HG03460 (cell line): ENCODE data around the gene HOXD10.

Source experiments
- ATAC-seq: cut with Tn5 transposase; IDR thresholded peaks from one replicate; pipeline ENCODE4 v1.9.1; 2021; ENCODE audit not compliant: unreplicated experiment

The HOXD10 gene

GRCh38 chr2:176094349-176094748, 22.2 kb upstream of the HOXD10 start:
- no peak for ATAC-seq

- ATAC-seq: no peak
Observed at GRCh38 chr2:176095421-176095820, 21.2 kb upstream of the HOXD10 start.

DNA sequence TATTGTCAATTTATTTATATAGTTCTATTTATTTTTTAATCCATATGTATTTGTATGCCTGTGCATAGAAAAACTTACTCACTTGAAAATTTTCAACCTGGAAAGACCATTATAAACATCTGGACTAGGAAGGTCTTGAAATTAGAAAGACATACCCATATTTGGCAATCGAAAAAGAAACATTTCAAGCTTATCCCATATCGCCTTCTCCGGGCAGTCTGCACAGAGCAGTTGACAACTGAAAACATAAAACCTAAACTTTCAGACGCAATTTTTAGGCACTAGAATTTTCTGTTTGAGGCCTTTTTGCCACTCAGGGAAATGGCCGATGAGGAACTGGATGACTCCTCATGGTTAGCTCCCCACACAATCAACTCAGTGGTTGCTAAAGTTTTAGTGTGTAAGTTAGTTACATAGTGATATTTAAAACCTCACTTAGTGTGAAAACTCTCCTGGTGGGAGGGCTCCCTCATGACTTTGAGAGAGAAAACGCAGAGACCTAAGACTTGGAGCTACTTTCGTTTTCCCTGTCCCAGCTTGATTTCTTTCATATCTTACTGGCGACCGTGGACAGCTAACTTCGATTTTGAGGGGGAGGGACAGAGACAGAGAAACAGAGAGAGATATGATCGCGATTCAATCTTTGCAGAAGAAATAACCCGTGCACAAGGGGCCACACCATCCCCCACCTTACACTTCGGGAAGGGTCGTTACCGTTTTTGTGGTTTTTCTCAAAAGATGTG, 20.2 kb upstream of the HOXD10 start:
- no peak for ATAC-seq

- peak; percentile 82 for ATAC-seq
Observed at GRCh38 chr2:176096986-176097819, 19.4 kb upstream of the HOXD10 start.

- ATAC-seq: no peak
Observed at GRCh38 chr2:176097820-176098365, 18.7 kb upstream of the HOXD10 start.

DNA sequence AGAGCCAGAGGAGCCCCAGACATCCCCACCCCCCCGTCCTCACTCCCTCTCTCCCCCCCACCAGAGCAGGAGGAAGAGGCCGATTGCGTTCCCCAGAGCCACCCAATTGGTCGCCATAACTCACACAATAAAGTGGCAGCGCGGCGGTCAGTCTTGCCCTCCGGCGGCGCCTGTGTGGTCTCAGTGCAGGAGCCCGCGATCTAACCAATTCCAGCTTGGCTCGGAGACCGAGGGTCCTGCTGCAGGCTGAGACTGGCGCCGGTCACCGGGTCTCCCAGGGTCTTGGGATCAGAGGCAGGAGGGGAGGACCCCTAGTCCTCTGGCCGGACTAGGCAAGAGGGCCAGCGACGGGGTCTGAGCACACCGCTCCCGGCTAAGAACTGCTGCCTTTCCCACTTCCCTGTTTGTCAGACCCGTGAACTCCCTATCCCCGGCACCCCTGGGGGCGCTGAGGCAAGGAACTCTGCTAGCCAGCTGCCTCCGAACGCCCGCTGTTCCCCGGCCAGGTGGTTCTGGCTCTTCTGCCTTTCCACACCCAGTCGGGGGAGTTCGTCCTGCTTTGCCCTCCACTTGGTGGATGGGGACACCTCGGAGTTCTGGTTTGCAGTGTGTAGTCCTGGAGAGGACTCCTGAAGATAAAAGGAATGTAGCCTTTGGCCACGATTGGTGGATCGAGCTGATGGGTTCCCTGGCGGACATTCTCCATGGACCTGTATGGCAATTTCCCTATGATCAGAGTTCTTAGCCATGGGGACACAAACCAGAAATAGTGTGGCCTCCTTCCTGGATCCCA, 18.0 kb upstream of the HOXD10 start:
- no peak for ATAC-seq

GRCh38 chr2:176099159-176099727, 17.3 kb upstream of the HOXD10 start:
- no peak for ATAC-seq

GRCh38 chr2:176099728-176100546, 16.6 kb upstream of the HOXD10 start, which contains the start of gene HOXD12:
Gene HOXD12 (plus strand): TSS chr2:176099795. CDS start chr2:176099802, 7 bp downstream.
- no peak for ATAC-seq

- no peak for ATAC-seq
Observed at GRCh38 chr2:176100547-176101140, 15.9 kb upstream of the HOXD10 start.

- no peak for ATAC-seq
Observed at GRCh38 chr2:176101216-176101830, 15.3 kb upstream of the HOXD10 start.

GRCh38 chr2:176101842-176102241, 14.7 kb upstream of the HOXD10 start:
- no peak for ATAC-seq

- no peak for ATAC-seq
Observed at GRCh38 chr2:176102309-176102866, 14.2 kb upstream of the HOXD10 start.

DNA sequence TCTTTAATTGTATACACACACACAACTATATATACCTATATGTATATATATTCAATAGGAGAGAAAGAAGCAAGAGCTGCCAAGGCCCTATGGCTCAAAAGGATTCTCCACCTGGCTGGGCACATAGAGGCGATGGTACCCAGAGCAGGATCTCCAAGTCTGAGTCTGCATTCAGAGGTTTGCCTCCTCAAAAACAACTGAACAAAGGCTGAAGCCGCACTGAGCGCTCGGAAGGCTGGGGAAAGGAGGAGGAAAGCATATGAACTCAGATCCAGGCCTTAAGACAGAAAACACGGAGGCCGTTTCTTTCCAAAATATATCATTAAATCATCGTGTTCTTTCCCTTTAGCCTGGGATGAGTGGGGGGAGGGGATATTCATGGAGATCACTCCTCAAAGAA, 13.4 kb upstream of the HOXD10 start:
- no peak for ATAC-seq

GRCh38 chr2:176103742-176104315, 12.7 kb upstream of the HOXD10 start:
- no peak for ATAC-seq

DNA sequence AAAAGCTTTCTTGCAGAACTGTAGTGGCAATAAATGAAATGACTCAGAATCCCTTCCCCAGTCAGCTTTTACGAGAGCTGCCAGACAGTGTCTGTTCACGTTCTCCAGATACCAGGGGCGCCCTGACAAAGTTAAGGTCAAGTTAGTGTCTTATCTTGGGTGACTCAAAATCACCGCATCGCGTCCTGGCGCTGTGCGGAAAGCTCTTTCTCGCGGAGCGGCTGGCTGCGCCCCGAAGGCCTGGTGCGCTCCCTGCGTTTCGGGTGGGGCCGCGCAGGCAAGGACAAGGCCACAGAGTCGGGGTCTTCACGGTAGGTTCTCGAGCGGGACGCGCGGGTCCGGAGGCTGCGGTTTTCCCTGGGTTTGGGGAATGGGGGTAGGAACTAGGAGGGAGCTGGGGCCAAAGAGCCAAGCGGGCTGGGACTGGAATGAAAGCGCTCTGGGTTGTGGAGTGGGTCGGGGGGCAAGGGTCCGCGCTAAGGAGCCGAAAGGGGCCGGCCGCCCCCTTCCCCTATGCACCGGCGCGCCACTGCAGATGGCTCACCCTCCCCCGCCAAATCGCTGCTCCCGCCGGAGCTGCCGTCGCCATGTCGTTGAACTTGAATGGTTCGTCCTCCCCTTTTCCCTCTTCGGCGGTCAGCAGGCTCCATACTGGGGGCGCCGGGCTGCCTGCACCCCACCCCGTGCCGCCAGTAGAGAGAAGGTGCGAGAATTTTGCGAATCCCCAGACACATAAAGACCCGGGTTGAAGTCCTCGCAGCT, 12.1 kb upstream of the HOXD10 start:
- ATAC-seq: no peak

GRCh38 chr2:176105078-176105729, 11.4 kb upstream of the HOXD10 start:
- no peak for ATAC-seq
